GM21619 (cell line): Measurements from ENCODE around the gene THSD4.

Source experiments
- ATAC-seq: cut with Tn5 transposase; IDR thresholded peaks from one replicate; pipeline ENCODE4 v1.9.1; 2021; ENCODE audit not compliant: unreplicated experiment

The THSD4 gene

DNA sequence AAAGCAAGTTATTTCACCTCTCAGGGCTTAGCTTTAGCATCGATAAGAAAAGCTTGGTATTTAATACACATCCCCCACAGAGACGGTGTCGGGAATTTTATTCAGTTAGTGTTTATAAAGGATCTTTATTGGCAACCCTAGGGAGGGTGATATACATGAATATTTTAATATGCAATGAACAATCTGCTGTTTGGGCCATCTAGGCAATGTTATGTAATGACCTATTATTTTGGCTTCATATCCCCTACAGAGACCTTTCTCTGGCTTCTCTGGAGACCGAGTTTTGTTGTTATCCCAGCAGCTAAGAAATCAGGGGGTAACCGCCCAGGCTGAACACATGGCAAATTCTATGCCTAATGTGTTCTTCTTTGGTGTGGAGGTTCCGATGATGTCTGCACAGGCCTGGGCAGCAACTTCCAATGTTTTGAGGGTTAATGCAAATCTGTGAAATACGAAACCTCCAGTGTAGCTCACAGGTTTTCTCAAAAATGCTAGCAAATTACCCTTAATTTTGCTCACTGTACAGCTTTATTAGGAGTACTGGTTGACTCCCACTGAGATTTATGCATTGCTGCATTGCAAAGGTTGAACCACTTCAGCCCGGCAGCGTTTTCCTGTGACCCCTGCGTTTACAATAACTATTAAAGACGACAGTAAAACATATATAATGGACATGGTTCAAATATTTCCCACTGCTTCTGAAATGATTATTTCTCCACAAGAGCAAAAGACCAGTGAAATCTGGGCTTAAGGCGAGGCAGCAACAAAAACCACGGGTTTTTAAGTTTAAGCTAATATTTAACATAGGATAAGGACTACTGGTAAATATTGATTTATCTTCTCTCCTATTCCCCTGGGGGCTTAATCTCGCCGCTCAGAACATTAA lies 396.8 kb downstream of the THSD4 start:
- ATAC-seq: no peak

DNA sequence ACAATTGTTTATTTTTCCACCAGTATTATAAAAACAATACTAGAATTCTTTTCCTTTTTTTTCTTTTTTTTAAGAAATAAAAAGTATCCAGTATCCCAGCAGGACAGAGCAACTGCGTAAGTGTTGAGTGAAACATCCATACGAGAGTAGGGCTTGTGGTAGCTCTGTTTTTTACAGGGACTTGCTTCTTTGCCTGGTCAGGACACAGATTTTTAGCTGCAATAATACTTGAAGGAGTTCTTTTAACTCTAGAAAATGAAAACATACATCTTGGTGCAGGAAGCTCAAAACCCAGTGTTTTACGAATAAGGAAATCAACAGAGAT lies 397.4 kb downstream of the THSD4 start:
- ATAC-seq: no peak

DNA sequence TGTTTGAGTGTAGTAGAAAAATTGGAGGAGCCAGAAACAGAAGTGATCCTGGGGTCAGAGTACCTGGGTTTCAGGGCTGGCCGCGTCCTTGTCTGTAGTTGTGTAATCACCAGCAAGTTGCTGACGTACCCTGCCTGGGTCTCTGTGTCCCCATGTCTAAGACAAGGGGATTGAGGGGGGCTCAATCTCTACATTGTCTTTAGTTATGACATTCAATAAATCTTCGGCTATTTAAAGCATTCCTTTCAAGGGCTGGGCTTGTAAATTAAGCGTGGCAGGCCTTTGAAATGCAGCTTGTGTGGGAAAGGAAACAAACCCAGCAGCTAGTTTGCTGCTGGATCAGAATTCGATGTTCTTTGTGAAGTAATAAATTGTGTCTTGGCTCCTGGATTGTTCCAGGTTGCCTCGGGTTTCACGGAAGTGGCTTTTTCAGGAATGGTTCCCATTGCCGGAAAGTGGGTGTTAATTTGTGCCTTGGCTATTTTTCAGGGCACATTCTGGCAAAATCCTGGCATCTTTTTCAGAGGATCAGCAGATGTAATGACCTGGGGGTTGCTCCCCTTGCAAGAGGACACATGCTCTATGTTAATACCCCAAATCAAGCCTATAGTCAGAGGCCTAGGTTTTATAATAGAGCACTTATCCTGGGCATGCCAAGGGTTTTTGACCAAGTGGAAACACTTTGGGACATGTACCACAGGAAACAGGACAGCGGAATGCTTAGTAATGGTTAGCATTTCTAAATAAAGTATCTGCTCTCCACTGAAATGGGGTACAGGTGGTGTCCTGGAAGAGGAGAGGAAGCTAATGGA lies 400.3 kb downstream of the THSD4 start:
- no peak for ATAC-seq

DNA sequence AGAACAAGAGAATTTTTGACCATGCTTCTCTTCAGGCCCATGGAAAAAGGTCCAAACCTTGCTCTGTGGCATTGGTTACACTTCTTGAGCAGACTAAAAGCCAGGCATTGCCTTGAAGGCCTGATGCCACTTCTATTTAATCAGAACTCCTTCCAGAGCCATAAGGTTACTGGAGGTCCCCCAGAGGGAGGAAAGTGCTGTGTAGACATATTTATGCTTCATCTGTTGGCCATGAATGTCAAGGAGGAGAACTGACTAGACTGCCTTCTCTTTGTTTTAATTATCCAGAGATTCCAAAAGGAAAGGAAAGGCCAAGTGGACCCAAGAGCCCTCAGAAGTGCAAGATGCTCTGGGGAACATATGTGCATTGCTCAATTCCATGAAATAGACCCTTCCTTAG lies 402.5 kb downstream of the THSD4 start:
- no peak for ATAC-seq

- no peak for ATAC-seq
These were observed 403.4 kb downstream of the THSD4 start for GRCh38 chr15:71518661-71519060.

DNA sequence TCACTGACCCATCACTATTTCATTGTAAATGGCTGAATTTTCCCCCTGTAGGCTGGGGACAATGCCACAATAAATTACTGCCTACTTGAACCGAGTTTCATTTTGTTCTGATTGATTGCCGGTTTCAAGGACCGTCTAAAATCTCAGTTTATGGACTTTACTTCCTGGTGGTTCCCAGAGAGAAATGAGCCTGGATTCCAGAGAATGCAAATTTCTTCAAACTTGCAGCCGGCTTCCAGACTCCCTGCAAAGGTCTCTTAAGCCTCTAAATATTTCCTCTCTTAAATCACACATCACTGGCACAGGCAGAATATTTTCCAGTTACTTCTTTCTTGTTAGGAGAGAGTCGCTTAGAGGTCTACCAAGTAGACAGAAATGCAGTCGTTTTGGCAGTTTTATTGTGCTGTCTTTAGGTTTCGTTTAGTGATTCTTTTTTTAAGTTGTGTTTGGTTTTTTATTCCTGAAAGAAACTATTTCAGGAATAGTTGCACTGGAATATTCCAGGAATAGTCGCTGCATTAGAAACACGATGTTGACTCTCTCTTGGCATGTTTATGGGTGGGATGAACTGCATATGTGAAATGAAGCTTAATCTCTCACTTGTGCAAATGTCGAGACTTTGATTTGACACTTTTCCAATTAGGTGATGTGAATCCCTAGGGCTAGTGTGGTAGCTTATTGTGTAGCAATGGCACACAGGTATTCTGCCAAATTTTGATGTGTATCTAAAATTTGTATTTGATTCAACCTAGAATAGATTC lies 411.0 kb downstream of the THSD4 start:
- ATAC-seq: no peak

DNA sequence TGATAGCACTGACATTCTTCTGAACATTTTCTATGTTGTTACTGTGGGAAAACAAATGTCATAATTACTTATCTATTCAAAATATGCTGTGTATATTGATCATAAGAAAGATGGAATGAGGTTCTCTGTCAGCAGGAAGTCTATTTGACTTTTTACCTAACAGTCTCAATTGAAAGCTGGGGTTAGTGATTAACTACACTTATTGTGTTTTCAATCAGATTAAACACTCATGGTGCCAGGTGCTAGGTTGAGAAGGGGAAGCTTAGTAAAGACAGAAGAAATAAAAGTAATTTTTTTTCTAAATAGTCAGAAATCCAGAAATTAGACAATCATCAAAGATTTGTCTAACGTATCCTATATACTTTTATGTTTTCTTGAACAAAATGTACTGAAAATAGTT lies 414.1 kb downstream of the THSD4 start:
- ATAC-seq: no peak

- no peak for ATAC-seq
These were observed 414.8 kb downstream of the THSD4 start for GRCh38 chr15:71530116-71530515.

GRCh38 chr15:71532994-71533393 lies 417.7 kb downstream of the THSD4 start:
- ATAC-seq: no peak

GRCh38 chr15:71538181-71538580 lies 422.9 kb downstream of the THSD4 start:
- no peak for ATAC-seq

GRCh38 chr15:71541746-71542145 lies 426.5 kb downstream of the THSD4 start:
- no peak for ATAC-seq

- no peak for ATAC-seq
These were observed 427.6 kb downstream of the THSD4 start for GRCh38 chr15:71542836-71543235.

DNA sequence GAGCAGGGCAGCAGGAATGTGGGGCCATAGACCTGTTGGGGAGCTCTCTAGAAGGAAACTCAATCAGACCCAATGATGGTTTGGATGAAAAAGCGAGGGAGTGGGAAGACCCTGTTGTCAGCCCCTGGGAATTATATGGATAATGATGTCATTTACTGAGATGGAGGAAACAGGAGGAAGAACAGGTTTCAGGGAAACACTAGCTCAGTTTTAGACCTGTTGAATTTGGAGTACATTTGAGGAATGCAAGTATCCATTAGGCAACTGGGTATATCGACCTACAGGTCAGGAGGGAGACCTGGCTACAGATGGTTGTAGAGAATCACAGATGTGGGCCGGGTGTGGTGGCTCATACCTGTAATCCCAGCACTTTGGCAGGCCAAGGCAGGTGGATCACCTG lies 428.1 kb downstream of the THSD4 start:
- no peak for ATAC-seq

GRCh38 chr15:71545223-71545760 lies 430.0 kb downstream of the THSD4 start:
- ATAC-seq: no peak

DNA sequence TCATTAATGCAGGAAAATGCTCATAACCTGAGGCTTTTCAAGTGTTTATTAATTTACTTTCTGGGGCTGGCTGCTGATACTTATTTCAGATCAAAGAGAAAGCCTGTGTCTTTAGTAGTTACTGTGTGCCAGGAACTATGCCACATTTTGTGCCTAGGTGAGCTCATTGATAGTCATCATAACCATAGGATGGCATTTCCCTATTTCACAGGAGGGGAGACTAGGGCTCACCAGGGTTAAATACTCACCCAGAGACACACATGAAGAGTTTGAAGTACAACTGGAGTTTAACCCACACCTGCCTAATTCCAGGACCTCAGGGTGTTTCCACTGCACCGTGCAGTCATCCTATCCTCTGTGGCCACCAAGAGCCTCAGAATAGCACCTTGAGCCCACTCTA lies 430.7 kb downstream of the THSD4 start:
- no peak for ATAC-seq

GRCh38 chr15:71547011-71547410 lies 431.7 kb downstream of the THSD4 start:
- ATAC-seq: no peak

- no peak for ATAC-seq
These were observed 433.1 kb downstream of the THSD4 start for GRCh38 chr15:71548401-71548807.

GRCh38 chr15:71549091-71549490 lies 433.8 kb downstream of the THSD4 start:
- ATAC-seq: no peak

GRCh38 chr15:71549697-71550096 lies 434.4 kb downstream of the THSD4 start:
- no peak for ATAC-seq

DNA sequence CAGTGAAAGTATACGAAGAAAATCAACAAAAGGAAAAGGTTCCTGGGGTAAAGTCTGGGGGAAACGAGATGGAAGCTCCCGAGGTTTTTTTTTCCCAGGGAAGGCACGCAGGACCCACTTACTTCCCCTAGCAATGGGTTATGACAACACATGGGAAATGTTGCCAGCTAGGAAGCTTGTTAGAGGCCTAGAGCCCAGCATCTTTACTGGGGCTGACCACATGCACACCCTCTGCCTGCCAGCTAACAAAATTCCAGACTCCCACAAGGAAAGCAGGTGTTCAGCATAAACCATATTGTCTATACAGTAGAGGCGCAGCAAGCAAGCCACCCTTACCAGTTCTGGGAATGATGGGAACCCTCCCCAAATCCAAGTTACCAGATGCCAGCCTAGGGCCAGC lies 436.3 kb downstream of the THSD4 start:
- ATAC-seq: no peak

DNA sequence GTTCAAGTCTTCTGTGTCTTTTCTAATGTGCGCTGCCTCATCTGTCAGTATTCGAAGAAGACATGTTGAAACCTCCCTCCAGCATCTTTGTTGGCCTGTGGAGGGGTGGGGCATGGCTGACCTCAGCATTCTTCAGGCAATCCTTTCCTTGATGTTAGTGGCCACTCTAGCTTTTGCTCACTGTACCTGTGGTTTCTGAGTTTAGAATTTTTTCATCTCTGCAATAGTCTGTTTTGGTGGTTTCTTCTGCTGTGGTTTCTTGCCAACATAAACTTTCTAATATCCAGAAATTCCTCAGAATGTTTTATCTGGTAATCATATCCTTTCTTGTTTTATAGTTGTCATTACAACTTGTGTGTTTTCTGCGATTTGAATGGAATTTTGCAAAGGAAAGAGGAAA lies 443.8 kb downstream of the THSD4 start:
- no peak for ATAC-seq
